HCT116 (cell line): ENCODE results near the gene APOLD1. TPM values are rescaled to one million over a fixed set of nuclear protein-coding genes. Genes with fewer than 3 reads are reported as not detected.

Experiments
- ATAC-seq: fragments of 200-7000 bp; cut with Tn5 transposase; 2 replicates; pipeline ENCODE4 v1.9.1; 2020; ENCODE audit warnings: mild to moderate bottlenecking, moderate library complexity
- BruUV-seq: library from RNA; stranded (reverse); fragments of 400-500 nt; replicated peaks from 2 replicates; lab custom pipeline; 2021; lab: Mats Ljungman, UMichigan
- CTCF ChIA-PET: fragments of 300-600 bp; sonication (Branson Sonifier 250); formaldehyde crosslinking; loops from one replicate; lab custom pipeline; 2021; ENCODE audit warnings: antibody characterized with exemption; lab: Charles Lee
- POLR2A ChIA-PET: fragments of 300-600, 350-600 bp; sonication (Branson Sonifier 250); formaldehyde crosslinking; loops from one replicate; lab custom pipeline; 2021; ENCODE audit warnings: antibody characterized with exemption; lab: Charles Lee
- RAD21 ChIA-PET, 2 experiments: fragments of 300-600 bp; sonication (Branson Sonifier 250); formaldehyde crosslinking; loops; one replicate each; lab custom pipeline; 2023; ENCODE audit warnings: low total read pairs in 2 of 2; ENCODE audit not compliant: uncharacterized antibody in 2 of 2, unreplicated experiment in 2 of 2, low non-redundant PET in 1 of 2; lab: Charles Lee
- DNase-seq: peaks from one replicate; pipeline ENCODE4 v3.0.0-alpha.2; 2010; ENCODE audit warnings: low read depth, low spot score
- H2AFZ ChIP-seq: fragments of 200-600 bp; shearing (Covaris generic), sonication (generic); 2 replicates; pipeline ENCODE4 v1.6.1; 2017; ENCODE audit warnings: low read depth, mixed run types, mixed read lengths, antibody characterized with exemption, low read length; ENCODE audit not compliant: poor library complexity, severe bottlenecking
- H3K27ac ChIP-seq: 2 replicates; pipeline ENCODE4 v1.5.1; 2012; ENCODE audit warnings: low read depth, low read length
- H3K27me3 ChIP-seq: fragments of 200-600 bp; sonication (generic); 2 replicates; pipeline ENCODE4 v1.6.1; 2016; ENCODE audit warnings: mixed run types, low read length, mixed read lengths; ENCODE audit not compliant: insufficient read depth
- H3K36me3 ChIP-seq, 2 experiments: fragments of 200-500 bp in 1 of 2; fragments of 200-600 bp in 1 of 2; sonication (Bioruptor generic) in 1 of 2; sonication (generic) in 1 of 2; 2 replicates each; pipeline versions ENCODE4 v1.5.1 to v1.6.1; 2014 to 2016; ENCODE audit warnings: low read length in 2 of 2, inconsistent platforms in 1 of 2, mixed read lengths in 1 of 2, mixed run types in 1 of 2; ENCODE audit not compliant: insufficient read depth in 2 of 2, control insufficient read depth in 1 of 2
- H3K4me1 ChIP-seq, 2 experiments: fragments of 200-600 bp in 1 of 2; sonication (generic) in 1 of 2; 2 replicates each; pipeline versions ENCODE4 v1.5.1 to v1.6.1; 2012 to 2017; ENCODE audit warnings: low read length in 2 of 2, inconsistent platforms in 1 of 2, mild to moderate bottlenecking in 1 of 2, mixed read lengths in 1 of 2, mixed run types in 1 of 2, moderate library complexity in 1 of 2; ENCODE audit not compliant: insufficient read depth in 2 of 2, control insufficient read depth in 1 of 2
- H3K4me2 ChIP-seq: fragments of 200-600 bp; sonication (generic); 2 replicates; pipeline ENCODE4 v1.6.1; 2017; ENCODE audit warnings: mixed run types, low read length, mixed read lengths
- H3K4me3 ChIP-seq, 2 experiments: fragments of 200-600 bp in 1 of 2; sonication (generic) in 1 of 2; replicated peaks in 1 of 2; 2 replicates each; pipeline ENCODE4 v1.5.1; 2011 to 2016; ENCODE audit warnings: low read length in 2 of 2, control low read depth in 1 of 2, low read depth in 1 of 2, mild to moderate bottlenecking in 1 of 2, mixed read lengths in 1 of 2, mixed run types in 1 of 2
- H3K79me2 ChIP-seq: fragments of 200-600 bp; sonication (generic); 2 replicates; pipeline ENCODE4 v1.6.1; 2017; ENCODE audit warnings: mild to moderate bottlenecking, mixed run types, low read length, moderate library complexity, mixed read lengths; ENCODE audit not compliant: insufficient read depth
- H3K9ac ChIP-seq: fragments of 200-600 bp; sonication (generic); 2 replicates; pipeline ENCODE4 v1.6.1; 2016; ENCODE audit warnings: low read length, mixed read lengths
- H3K9me2 ChIP-seq: fragments of 200-600 bp; sonication (generic), shearing (Covaris generic); 2 replicates; pipeline ENCODE4 v1.6.1; 2017; ENCODE audit warnings: mixed run types, mild to moderate bottlenecking, moderate library complexity; ENCODE audit not compliant: insufficient read depth
- H3K9me3 ChIP-seq, 2 experiments: fragments of 200-500 bp in 1 of 2; fragments of 200-600 bp in 1 of 2; sonication (Bioruptor generic) in 1 of 2; sonication (generic) in 1 of 2; 2 replicates each; pipeline ENCODE4 v1.6.1; 2014 to 2017; ENCODE audit warnings: low read length in 2 of 2, mixed read lengths in 2 of 2, inconsistent platforms in 1 of 2, low read depth in 1 of 2, mild to moderate bottlenecking in 1 of 2, mixed run types in 1 of 2, moderate library complexity in 1 of 2; ENCODE audit not compliant: control insufficient read depth in 1 of 2, insufficient read depth in 1 of 2
- H4K20me1 ChIP-seq: fragments of 200-600 bp; sonication (generic), shearing (Covaris generic); 2 replicates; pipeline ENCODE4 v1.6.1; 2017; ENCODE audit warnings: mixed run types, mild to moderate bottlenecking, moderate library complexity; ENCODE audit not compliant: insufficient read depth
- CEBPB ChIP-seq: IDR thresholded peaks from 2 replicates; pipeline ENCODE4 v1.6.1; 2012; ENCODE audit warnings: low read depth
- ELF1 ChIP-seq: IDR thresholded peaks from 2 replicates; pipeline ENCODE4 v1.6.1; 2012; ENCODE audit warnings: low read depth, borderline replicate concordance
- EZH2 ChIP-seq: fragments of 200-600 bp; sonication (generic); IDR thresholded peaks from 2 replicates; pipeline ENCODE4 v1.6.1; 2017; ENCODE audit warnings: antibody characterized with exemption, mixed run types
- EZH2phosphoT487 ChIP-seq: fragments of 200-600 bp; IDR thresholded peaks from 2 replicates; pipeline ENCODE4 v1.6.1; 2018; ENCODE audit warnings: antibody characterized with exemption, borderline replicate concordance
- POLR2AphosphoS5 ChIP-seq: IDR thresholded peaks from 2 replicates; pipeline ENCODE4 v1.6.1; 2011; ENCODE audit warnings: mild to moderate bottlenecking, low read depth, low read length, moderate library complexity
- RAD21 ChIP-seq: IDR thresholded peaks from 2 replicates; pipeline ENCODE4 v1.6.1; 2012; ENCODE audit warnings: low read depth, mild to moderate bottlenecking
- SIN3A ChIP-seq: IDR thresholded peaks from 2 replicates; pipeline ENCODE4 v1.6.1; 2012; ENCODE audit warnings: low read depth
- SP1 ChIP-seq: IDR thresholded peaks from 2 replicates; pipeline ENCODE4 v1.6.1; 2012; ENCODE audit warnings: low read depth
- TCF7L2 ChIP-seq: IDR thresholded peaks from 2 replicates; pipeline ENCODE4 v1.7.0; 2011; ENCODE audit warnings: borderline replicate concordance, inconsistent platforms; ENCODE audit not compliant: insufficient read depth, insufficient read length; ENCODE audit errors: extremely low read depth
- YY1 ChIP-seq: IDR thresholded peaks from 2 replicates; pipeline ENCODE4 v1.6.1; 2011; ENCODE audit warnings: low read length, low read depth, moderate library complexity, mild to moderate bottlenecking; ENCODE audit not compliant: insufficient replicate concordance; ENCODE audit errors: extremely low read depth
- ZFX ChIP-seq: fragments of 450-650 bp; IDR thresholded peaks from 2 replicates; pipeline ENCODE4 v1.6.1; 2017
- ZNF274 ChIP-seq: fragments of 200-500 bp; sonication (Bioruptor generic); IDR thresholded peaks from 2 replicates; pipeline ENCODE4 v1.6.1; 2014; ENCODE audit warnings: mild to moderate bottlenecking, low read depth, low read length, inconsistent platforms
- intact Hi-C: fragments of 100-400 bp; cut with micrococcal nuclease; formaldehyde crosslinking; loops from 2 replicates; pipeline ENCODE4 v1.10.0; 2022
- total RNA-seq: library from RNA; stranded (reverse); gene quantifications from one replicate; pipeline ENCODE4 v1.2.1, GENCODE V29; 2021; ENCODE audit not compliant: unreplicated experiment
- TF ChIP-seq, protein P1 (sequence below): IDR thresholded peaks from 2 replicates; pipeline ENCODE4 v1.6.1; 2012; ENCODE audit warnings: low read depth
- TF ChIP-seq, protein P2 (sequence below): IDR thresholded peaks from 2 replicates; pipeline ENCODE4 v1.6.1; 2011; ENCODE audit warnings: mild to moderate bottlenecking, low read length, moderate library complexity; ENCODE audit not compliant: insufficient replicate concordance; ENCODE audit errors: extremely low read depth

APOLD1 gene
- total RNA-seq, 1 experiment from 2014 or later: 3.9 TPM

DNA sequence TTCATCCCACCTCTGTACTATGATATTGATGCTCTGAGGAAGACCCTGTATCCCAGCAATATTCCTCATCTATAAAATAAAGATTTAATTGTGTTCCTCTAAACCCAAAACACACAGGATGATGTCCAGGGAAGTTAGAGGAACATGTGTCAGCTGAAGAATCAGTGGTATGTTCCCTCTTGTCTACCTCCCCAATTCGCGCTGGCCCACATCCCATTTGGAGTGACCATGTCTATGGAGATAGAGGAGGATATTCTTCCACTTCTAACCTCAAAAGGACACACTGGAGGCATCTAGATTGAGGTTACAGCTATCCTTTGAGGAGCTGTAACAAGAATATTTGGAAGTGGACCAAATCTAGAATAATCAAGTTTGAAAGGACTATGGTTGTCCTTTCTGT is 1.3 kb upstream of the APOLD1 start (continued):
- TF ChIP-seq, protein P1, sequence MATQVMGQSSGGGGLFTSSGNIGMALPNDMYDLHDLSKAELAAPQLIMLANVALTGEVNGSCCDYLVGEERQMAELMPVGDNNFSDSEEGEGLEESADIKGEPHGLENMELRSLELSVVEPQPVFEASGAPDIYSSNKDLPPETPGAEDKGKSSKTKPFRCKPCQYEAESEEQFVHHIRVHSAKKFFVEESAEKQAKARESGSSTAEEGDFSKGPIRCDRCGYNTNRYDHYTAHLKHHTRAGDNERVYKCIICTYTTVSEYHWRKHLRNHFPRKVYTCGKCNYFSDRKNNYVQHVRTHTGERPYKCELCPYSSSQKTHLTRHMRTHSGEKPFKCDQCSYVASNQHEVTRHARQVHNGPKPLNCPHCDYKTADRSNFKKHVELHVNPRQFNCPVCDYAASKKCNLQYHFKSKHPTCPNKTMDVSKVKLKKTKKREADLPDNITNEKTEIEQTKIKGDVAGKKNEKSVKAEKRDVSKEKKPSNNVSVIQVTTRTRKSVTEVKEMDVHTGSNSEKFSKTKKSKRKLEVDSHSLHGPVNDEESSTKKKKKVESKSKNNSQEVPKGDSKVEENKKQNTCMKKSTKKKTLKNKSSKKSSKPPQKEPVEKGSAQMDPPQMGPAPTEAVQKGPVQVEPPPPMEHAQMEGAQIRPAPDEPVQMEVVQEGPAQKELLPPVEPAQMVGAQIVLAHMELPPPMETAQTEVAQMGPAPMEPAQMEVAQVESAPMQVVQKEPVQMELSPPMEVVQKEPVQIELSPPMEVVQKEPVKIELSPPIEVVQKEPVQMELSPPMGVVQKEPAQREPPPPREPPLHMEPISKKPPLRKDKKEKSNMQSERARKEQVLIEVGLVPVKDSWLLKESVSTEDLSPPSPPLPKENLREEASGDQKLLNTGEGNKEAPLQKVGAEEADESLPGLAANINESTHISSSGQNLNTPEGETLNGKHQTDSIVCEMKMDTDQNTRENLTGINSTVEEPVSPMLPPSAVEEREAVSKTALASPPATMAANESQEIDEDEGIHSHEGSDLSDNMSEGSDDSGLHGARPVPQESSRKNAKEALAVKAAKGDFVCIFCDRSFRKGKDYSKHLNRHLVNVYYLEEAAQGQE: no peak
- no peak for TF ChIP-seq RAD21
- TF ChIP-seq EZH2: no peak
- no peak for TF ChIP-seq ELF1
- TF ChIP-seq SIN3A: no peak
- no peak for TF ChIP-seq TCF7L2
- no peak for TF ChIP-seq CEBPB
- no peak for TF ChIP-seq POLR2AphosphoS5
- no peak for TF ChIP-seq YY1
- no peak for TF ChIP-seq EZH2phosphoT487
- no peak for TF ChIP-seq SP1
- TF ChIP-seq ZNF274: no peak
- TF ChIP-seq ZFX: no peak

DNA sequence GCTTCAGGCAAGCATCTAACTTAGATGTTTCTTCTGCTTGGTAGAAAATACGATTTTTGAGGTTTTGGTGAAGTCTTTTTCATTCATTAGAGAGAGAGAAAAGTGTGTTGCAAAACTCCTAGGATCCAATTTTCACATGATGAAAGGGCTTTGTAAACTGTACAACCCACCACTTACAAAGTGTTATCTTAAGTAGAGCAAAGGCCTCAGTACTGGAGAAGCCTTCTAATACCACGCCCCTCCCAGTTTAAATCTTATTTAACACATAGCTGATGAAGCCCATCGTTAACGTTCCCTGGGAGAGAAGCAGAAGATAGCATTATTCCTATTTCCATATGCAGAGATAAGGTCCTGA is 869 bp downstream of the APOLD1 start:
- Histone ChIP-seq H2AFZ (no peak overlapping the region), H3K4me1 (peaks cover 6 to 41% of the 10 kb centered on the region in 2 experiments; a peak in 3 of 4 replicates), H3K9ac (peak overlapping the region; percentile 62), H3K4me3 (peak overlapping the region; percentile 20 to 47), H4K20me1 (no peaks in the 10 kb centered on the region), H3K4me2 (peak overlapping the region; percentile 71), H3K36me3 (no peaks in the 10 kb centered on the region), H3K9me3 (no peaks in the 10 kb centered on the region), H3K79me2 (no peaks in the 10 kb centered on the region), H3K9me2 (no peaks in the 10 kb centered on the region), H3K27ac (no peak overlapping the region), H3K27me3 (no peaks in the 10 kb centered on the region)
- intact Hi-C loops: loop anchor here (5.0 kb wide), 1 partner anchor 106 kb away; the partner anchor contains the start of gene GPRC5A
- CTCF ChIA-PET: no interaction called here
- TSS peak; percentile 82 for BruUV-seq
- no peak for TF ChIP-seq EZH2
- no peak for TF ChIP-seq ZFX
- TF ChIP-seq, protein P2, sequence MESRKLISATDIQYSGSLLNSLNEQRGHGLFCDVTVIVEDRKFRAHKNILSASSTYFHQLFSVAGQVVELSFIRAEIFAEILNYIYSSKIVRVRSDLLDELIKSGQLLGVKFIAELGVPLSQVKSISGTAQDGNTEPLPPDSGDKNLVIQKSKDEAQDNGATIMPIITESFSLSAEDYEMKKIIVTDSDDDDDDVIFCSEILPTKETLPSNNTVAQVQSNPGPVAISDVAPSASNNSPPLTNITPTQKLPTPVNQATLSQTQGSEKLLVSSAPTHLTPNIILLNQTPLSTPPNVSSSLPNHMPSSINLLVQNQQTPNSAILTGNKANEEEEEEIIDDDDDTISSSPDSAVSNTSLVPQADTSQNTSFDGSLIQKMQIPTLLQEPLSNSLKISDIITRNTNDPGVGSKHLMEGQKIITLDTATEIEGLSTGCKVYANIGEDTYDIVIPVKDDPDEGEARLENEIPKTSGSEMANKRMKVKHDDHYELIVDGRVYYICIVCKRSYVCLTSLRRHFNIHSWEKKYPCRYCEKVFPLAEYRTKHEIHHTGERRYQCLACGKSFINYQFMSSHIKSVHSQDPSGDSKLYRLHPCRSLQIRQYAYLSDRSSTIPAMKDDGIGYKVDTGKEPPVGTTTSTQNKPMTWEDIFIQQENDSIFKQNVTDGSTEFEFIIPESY: no peak
- TF ChIP-seq TCF7L2: no peak
- DNase-seq: no peak
- ATAC-seq: peak; percentile 2; the same call in 1 of the 2 replicates
- RAD21 ChIA-PET: interaction anchor here in 1 of 2 experiments (0.5 kb wide), 1 partner anchor 188 kb away, joined by 3 read pairs; no protein-coding TSS in a partner anchor
- POLR2A ChIA-PET: no interaction called here
